ENCODE data around the gene S1PR5.

S1PR5 gene

DNA sequence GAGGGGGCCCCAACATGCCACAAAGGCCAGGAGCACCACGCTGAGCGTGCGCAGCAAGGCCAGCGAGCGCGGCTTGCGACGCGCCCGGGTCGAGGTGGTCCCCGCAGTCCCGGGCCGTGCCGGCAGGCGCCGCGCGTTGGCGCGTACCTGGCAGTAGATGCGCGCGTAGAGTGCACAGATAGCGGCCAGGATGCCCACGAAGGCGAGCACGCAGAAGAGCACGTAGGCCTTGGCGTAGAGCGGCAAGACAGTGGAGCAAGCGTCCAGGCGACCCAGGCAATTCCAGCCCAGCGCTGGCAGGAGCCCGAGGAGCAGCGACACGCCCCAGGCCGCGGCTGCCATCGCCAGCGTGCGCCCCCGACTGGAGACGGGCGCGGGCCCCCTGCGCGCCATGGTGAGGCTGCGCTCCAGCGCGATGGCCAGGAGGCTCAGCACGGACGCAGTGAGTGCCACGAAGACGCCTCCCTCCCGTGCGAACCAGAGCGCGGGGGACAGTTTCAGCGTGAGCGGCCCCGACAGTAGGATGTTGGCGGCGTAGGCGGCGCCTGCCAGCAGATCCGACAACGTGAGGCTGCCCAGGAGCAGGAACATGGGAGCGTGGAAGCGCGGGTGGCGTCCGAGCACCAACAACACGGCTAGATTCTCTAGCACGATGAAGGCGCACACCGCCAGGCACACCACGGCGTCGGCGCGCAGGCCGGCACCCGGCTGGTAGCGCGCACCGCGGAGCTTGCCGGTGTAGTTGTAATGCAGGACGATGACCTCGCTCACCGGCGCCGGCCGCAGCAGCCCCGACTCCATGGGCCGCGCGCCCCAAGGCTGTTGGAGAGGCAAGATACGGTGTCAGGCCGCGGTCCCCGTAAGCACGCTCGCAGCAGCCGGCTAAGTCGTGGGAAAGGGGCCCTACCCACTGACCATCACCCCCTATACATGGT, 2.8 kb downstream of the S1PR5 start:
- peak in 1 of 3 donors; percentile 30 for DNase-seq

DNA sequence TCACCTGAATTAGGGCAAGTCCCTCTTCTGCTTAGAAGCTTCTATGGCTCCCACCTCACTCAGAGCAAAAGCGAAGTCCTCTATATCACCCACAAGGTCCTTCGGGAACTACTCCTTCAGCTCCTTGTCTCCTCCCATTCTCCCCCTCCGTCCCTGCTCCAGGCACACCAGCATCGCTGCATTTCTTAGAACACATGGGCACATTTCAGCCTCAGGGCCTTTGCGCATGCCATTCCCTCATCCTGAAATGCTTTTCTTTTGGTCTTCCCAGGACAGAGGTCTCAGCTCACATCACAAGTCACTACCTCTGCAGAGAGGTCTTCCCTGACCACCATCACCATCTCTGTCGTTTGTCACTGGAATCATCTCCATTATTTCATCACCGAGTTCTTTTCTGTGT, 4.0 kb downstream of the S1PR5 start:
- DNase-seq: no peak

DNA sequence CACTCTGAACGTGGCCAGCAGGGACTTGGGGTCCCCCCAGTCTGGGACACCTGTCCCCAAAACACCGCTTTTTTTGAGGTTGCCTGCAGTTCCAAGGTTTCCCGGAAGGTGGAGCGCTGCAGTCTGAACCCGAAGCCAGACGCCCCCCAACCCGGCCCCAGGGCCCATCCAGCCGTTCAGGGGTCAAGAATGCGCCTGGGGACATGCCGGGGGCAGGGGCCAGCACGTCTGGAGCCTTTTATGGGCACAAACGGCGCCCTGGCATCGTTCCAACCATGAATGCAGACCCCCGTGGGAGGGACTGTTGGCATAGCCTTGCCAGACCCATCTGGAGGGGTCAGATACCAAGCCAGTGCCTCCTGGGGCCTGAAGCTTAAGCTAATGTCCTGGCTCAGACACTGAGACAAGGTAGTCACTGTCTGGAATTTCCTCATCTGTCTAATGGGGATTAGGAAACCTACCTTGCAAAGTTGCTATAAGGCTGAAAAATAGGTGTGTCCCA, 6.9 kb downstream of the S1PR5 start:
- peak in 1 of 3 donors; percentile 35 for DNase-seq

DNA sequence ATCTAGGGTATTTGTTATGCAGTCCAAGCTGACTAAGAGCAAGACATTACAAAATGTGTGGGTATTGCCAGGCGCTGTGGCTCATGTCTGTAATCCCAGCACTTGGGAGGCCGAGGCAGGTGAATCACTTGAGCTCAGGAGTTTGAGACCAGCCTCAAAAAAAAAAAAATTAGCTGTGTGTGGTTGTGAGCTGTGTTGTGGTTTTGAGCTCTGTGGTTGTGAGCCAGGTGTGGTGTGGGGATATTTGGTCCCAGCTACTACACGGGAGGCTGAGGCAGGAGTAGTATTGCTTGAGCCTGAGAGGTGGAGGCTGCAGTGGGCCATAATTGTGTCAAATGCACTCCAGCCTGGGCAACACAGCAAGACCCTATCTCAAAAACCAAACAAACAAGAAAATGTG, 8.5 kb downstream of the S1PR5 start:
- no peak for DNase-seq

DNA sequence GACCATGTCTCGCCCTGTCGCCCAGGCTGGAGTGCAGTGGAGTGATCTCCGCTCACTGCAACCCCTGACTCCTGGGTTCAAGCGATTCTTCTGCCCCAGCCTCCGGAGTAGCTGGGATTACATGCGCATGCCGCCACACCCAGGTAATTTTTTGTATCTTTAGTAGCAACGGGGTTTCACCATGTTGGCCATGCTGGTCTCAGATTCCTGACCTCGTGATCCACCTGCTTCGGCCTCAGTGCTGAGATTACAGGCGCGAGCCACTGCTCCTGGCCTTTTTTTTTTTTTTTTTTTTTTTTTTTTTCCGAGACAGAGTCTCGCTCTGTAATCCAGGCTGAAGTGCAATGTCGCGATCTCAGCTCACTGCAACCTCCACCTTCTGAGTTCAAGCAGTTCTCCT, 9.2 kb downstream of the S1PR5 start:
- DNase-seq: no peak

DNA sequence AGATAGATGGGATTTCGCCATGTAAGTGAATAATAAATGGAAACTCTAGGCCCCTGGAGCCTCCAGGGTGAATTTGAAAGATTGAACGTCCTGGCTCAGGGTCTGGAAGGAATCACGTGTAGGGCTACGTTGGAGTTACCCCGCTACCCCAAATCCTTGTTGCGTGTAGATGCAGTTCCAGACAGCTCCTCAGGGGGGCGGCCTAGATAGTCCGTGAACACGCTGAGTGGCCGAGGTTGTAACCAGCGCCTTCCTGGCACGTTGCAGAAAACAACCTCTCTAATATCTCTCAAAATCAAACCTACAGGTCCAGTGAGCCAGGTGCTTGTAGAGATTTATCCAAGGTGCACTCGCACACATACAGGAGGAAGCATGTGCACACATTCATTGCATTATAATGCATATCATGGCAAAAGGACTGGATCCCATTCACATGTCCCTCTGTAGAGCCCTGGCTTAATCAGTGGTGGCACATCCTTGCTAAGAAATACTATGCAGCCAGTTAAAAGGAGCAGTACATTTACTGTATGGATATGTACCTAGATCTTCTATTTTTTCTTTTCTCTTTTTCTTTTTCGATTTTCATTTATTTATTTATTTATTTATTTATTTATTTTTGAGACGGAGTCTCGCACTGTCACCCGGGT, 11.5 kb downstream of the S1PR5 start:
- DNase-seq: peak; percentile 79 to 90 (median 89)

DNA sequence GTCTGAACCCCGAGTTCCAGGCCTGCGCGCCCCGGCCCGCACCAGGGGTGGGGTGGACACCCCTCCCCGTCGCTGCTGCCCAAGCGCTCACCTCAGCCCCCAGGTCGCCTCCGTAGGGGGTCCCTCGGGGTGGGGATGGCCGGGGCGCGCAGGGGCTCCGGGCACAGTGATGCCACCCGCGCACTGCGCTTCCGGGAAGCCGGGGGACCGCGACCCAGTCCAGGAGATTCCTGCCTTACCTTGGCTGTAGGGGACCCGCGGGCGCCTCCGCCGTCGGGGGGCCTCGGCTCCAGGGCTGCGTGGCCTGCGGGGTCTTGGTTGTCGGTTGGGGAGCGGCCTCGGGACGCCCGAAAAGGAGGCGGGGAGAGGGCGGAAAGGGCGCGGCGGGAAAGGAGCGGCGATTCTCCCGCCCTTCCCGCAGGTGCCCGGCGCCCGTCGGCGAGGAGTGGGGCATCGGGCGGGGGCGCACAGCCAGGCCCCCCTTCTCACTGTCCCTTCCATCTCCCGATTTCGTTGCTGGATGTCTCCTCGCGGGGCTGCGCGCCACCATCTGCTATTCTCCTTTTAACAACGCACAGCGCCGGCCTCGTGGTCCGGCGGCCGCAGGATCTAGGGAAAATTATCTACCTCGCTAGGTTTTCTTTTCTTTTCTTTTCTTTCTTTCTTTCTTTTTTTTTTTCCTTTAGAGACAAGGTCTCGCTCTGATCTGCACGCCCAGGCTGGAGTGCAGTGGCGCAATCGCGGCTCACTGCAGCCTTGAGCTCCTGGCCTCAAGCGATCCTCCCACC, 14.1 kb downstream of the S1PR5 start, which contains the start of gene KEAP1:
TSS of gene KEAP1 (minus strand) at position 355 of the 788 bp plus-strand sequence. CDS start 3,323 bp downstream, outside the sequence.
- DNase-seq: peak in 1 of 3 donors; percentile 50

DNA sequence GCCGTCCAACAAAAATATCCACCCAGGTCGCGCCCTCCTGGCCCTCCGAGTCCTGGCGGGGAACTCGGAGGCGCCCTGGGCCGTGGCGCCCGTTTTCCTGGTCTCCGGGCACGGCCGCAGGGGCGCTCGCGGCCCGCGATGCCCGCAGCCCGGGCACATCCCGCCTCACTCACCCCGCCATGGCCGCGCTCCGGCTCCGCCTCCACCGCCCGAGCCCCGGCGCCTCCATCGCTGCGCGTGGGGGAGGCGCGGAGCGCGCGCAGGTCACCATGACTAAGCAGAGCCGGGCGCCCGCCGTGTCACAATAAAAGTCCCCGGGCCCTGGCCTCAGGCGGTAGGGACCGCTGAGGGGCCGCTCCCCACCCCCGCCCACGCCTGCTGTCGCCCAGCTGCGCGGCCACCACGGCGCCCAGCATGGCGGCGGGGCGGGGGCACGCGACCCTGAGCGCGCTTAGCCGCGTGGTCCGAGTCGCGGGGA, 14.7 kb downstream of the S1PR5 start:
- peak; percentile 95 to 99 (median 97) for DNase-seq

DNA sequence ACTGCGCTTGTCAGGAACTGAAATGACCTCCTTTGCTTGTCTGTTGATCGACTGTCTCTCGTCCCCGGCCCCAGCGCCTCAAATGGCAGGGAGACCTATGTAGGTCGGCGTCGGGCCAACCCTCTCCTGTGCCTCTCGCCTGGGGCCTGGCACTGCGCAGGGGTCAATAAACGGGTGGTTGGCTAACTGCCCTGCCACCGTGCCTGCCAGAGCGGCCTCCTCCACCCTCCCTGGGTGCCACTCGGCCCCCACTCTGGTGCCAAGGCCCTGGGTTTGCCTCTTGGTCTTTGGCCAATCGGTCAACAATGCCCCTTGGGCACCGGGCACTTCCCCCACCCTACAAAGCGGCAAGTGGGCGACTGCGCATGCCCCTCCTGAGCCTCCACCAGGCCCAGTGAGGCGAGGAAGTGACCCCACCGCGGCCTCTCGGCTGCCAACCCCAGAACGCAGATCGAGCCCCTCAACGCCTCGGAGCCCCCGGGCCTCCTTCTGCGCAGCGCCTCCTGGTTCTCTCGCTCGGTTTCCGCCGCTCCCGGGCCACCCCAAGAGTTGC, 15.2 kb downstream of the S1PR5 start:
- peak; percentile 67 to 86 (median 67) for DNase-seq

DNA sequence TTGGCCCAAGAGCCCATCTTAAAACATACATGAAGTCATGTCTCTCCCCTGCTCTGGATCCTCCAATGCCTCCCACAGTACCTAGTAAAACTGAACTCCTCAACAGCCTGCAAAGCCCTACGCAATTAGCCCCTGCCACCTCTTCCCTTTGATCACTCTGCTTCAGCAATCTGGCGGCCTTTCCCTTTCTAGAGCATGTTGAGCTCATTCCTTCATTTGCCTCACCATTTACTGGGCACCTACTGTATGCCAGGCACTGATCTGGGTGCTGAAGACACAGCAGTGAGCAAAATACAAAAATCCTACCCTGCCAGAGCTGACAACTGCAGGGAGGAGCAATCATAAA, 17.0 kb downstream of the S1PR5 start:
- DNase-seq: no peak

DNA sequence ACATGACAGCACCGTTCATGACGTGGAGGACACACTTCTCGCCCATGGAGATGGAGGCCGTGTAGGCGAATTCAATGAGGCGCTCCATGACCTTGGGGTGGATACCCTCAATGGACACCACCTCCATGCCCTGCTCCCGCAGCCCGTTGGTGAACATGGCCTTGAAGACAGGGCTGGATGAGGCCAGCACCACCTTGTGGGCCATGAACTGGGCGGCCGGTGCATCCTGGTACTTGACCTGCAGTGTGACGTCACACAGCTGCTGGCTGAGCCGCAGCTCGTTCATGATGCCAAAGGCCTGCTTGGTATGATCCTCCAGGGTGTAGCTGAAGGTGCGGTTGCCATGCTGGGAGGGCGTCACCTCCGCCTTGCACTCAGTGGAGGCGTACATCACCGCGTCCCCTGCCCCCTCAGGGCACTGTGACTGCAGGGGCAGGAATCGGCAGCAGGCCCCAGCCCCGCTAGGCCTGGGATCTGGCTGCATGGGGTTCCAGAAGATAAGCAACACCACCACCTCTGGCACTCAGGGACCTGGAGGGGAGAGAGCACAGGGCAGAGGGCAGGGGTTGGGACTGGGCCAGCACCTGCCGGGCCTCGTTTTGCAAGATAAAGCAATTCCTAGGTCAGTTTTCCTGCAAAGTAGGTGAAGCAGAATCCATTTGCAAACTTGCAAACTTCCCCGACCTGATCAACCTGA, 17.5 kb downstream of the S1PR5 start:
- no peak for DNase-seq

DNA sequence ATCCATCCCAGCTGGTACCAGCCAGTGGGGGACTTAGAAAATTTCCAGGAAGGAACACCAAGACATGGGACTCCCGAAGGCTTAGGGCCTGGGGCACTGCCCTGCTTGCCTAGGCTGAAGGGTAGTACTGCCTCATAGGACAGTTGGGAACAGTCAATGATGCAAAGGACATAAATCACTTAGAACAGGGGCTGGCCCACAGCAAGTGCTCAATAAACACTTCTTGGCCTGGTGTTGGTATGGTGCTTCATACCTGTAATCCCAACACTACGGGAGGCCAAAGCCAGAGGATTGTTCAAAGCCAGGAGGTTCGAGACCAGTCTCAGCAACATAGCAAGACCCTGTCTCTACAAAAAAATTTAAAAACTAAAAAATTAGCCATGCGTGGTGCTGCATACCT, 19.9 kb downstream of the S1PR5 start:
- DNase-seq: no peak

DNA sequence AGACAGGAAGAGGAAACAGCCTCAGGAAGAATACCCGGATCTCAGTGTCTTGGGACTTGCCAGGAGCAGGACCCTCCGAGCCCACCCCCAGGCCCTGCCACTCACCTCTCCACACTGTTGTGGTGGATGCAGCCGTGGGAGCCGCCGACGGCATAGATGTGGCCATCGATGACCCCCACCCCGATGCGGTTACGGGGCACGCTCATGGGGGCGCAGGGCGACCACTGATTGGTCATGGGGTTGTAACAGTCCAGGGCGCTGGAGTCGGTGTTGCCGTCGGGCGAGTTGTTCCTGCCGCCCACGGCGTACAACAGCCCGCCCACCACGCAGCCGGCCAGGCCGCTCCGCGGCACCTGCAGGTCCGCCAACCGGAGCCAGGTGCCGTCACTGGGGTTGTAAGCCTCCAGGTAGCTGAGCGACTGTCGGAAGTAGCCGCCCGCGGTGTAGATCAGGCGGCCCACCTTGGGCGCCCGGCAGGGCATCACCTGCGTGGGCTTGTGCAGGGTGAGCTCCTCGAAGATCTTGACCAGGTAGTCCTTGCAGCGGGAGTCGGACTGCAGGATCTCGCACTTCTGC, 25.7 kb downstream of the S1PR5 start:
- DNase-seq: no peak

DNA sequence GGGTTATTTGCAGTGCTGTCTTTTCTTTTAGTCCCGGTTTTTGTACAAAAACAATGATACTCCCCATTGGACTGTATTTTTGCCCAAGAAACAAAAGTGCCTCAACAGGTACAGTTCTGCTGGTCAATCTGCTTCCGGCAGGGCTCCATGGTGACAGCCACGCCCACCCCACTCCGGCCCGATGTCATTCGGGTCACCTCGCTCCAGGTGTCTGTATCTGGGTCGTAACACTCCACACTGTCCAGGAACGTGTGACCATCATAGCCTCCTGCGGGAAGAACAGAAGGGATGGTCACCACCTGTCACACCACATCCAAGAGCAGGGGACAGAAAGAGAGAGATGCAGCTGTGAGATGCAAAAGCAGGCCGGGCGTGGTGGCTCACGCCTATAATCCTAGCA, 30.7 kb downstream of the S1PR5 start:
- DNase-seq: no peak

DNA sequence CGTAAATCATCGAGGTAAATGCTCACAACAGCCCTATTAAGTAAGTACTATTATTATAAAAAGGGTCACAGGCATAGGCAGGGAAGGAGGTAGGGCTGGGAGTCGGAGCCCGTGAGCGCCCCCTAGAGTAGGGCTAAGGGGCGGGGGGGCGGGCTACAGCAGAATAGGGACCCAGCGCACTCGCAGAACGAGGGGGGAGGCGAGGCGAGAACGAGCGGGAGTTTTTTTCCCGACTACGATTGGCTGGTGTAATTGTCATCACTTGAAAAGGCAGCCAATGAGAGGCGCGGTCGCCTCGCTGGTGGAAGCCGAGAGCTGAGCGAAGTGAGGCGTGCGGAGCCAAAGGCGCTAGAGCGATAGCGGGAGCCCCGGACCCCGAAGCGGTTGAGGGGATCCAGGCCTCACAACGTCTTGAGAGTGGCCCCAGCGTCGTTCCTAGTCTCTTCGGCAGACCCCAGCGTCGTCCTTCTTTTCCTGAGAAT, 38.3 kb downstream of the S1PR5 start:
- peak; percentile 92 to 93 (median 92) for DNase-seq

DNA sequence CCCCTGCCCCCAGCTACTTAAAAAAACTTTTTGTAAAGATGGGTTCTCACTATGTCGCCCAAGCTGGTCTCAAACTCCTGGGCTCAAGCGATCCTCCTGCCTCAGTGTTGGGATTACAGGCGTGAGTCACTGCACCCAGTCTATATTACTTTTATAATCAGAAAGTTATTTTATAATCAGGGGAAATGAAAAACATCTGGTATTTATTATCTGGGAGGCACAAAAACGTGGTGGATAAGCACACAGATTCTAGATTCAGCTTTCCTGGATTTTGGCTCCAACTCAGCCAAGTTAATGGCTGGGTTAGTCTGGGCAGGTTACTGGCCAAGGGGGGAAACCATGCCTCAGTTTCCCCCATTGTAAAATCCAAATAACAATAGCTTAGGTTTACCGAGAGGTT, 38.8 kb downstream of the S1PR5 start:
- no peak for DNase-seq

DNA sequence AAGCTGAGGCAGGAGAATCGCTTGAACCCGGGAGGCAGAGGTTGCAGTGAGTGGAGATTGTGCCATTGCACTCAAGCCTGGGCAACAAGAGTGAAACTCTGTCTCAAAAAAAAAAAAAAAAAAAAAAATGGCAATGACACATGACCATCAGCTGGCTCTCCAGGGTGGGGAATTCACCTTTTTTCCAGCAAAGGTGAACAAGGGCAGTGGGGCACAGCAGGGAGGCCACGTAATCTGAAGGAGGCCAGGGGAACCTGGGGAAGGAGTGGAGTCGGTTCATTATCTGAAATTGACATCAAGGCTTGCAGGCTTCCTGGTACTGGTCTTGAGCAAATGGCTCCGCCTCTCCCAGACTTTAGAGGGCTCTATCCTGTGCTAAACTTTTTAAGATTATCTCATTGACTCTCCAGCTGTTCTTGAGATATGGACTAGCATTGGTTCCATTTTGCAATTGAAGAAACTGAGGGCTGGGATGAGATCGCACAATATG, 42.2 kb downstream of the S1PR5 start:
- DNase-seq: peak in 1 of 3 donors; percentile 16

DNA sequence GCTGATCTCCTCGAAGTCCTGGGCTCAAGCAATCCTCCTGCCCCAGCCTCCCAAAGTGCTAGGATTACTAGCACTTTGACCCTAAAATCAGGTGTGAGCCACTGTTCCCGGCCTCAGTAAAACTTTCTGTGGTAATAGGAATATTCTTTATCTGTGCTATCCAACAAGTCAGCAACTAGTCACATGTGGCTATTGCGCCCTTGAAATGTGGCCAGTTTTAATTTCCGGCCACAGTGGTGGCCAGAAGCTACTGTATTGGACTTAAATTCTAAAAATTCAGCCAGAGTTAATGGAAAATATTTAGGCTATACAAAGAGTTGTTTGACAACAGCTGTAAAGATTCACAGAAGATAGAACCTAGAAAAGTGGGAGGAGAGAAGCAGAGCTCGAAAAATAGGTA, 44.1 kb downstream of the S1PR5 start:
- DNase-seq: no peak

DNA sequence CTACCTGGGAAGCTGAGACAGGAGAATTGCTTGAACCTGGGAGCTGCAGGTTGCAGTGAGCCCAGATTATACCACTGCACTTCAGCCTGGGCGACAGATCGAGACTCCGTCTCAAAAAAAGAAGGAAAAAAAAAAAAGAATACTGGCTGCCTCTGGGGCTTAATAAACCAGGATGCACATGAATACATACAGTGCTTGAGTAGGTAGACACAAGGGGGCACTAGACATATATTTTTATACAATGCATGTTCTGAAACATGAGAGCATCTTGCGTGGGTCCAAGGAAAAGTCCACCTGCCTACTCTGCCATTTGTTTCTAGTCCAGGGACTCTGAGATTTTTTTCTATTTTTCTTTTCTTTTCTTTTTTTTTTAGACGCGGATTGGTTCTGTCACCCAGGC, 45.3 kb downstream of the S1PR5 start:
- peak; percentile 40 to 57 (median 48) for DNase-seq

DNA sequence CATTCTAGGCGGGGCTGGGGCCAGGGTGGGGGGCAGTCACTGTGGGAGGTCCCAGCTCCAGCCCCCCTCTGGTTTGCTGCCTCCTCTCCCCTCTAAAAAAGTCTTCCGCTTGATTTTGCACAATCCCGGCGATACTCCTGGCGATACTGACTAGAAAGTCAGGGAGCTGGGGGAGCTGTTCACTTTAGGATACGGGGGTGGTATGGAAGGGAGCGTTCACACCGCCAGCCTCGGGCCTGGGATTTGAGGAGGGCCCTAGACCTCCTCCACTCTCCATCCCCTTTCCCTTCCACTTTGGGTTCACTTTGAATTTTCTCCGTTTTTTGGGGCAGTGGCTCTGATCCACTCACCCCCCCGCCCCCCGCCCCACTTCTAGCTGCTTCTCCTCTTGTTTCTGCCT, 49.1 kb downstream of the S1PR5 start:
- no peak for DNase-seq

DNA sequence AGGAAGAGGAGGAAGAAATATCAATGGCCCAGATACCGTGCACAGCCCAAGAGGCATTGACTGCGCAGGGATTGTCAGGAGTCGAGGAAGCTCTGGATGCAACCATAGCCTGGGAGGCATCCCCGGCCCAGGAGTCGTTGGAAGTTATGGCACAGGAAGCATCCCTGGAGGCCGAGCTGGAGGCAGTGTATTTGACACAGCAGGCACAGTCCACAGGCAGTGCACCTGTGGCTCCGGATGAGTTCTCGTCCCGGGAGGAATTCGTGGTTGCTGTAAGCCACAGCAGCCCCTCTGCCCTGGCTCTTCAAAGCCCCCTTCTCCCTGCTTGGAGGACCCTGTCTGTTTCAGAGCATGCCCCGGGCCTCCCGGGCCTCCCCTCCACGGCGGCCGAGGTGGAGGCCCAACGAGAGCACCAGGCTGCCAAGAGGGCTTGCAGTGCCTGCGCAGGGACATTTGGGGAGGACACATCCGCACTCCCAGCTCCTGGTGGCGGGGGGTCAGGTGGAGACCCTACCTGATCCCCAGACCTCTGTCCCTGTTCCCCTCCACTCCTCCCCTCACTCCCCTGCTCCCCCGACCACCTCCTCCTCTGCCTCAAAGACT, 50.0 kb downstream of the S1PR5 start:
- no peak for DNase-seq
